HG03060 (cell line): ENCODE data around the gene PRKAR2B.
"Not testable (repeated sequence)": the region's sequence is repeated elsewhere in the genome, so short reads cannot be mapped to it uniquely, and the experiment has no call there.

ENCODE experiments used
- ATAC-seq: cut with Tn5 transposase; IDR thresholded peaks from one replicate; pipeline ENCODE4 v1.9.1; 2021; ENCODE audit warnings: low read depth, moderate number of reproducible peaks; ENCODE audit not compliant: unreplicated experiment

The PRKAR2B gene

GRCh38 chr7:107075863-107076574 is 31.5 kb downstream of the PRKAR2B start:
- no peak for ATAC-seq

GRCh38 chr7:107076781-107077698 is 32.5 kb downstream of the PRKAR2B start:
- no peak for ATAC-seq

- ATAC-seq: no peak
Observed at GRCh38 chr7:107077699-107078516, 33.4 kb downstream of the PRKAR2B start.

- ATAC-seq: no peak
Observed at GRCh38 chr7:107078517-107078966, 34.0 kb downstream of the PRKAR2B start.

- ATAC-seq: no peak
Observed at GRCh38 chr7:107079212-107079940, 34.9 kb downstream of the PRKAR2B start.

GRCh38 chr7:107080099-107080505 is 35.6 kb downstream of the PRKAR2B start:
- no peak for ATAC-seq

GRCh38 chr7:107080533-107080932 is 36.0 kb downstream of the PRKAR2B start:
- ATAC-seq: no peak

- ATAC-seq: no peak
Observed at GRCh38 chr7:107085180-107085579, 40.7 kb downstream of the PRKAR2B start.

- no peak for ATAC-seq
Observed at GRCh38 chr7:107089627-107090026, 45.1 kb downstream of the PRKAR2B start.

GRCh38 chr7:107090457-107090856 is 46.0 kb downstream of the PRKAR2B start:
- ATAC-seq: no peak

- ATAC-seq: no peak
Observed at GRCh38 chr7:107091306-107091705, 46.8 kb downstream of the PRKAR2B start.

- not testable (repeated sequence) for ATAC-seq
Observed at GRCh38 chr7:107093671-107094070, 49.2 kb downstream of the PRKAR2B start.

GRCh38 chr7:107099154-107099553 is 54.6 kb downstream of the PRKAR2B start:
- ATAC-seq: not testable (repeated sequence)

- ATAC-seq: no peak
Observed at GRCh38 chr7:107100824-107101223, 56.3 kb downstream of the PRKAR2B start.

- ATAC-seq: no peak
Observed at GRCh38 chr7:107103369-107103768, 58.9 kb downstream of the PRKAR2B start.

GRCh38 chr7:107104801-107105200 is 60.3 kb downstream of the PRKAR2B start:
- ATAC-seq: no peak

- no peak for ATAC-seq
Observed at GRCh38 chr7:107105591-107106245, 61.2 kb downstream of the PRKAR2B start.

GRCh38 chr7:107108793-107109371 is 64.4 kb downstream of the PRKAR2B start:
- no peak for ATAC-seq

- no peak for ATAC-seq
Observed at GRCh38 chr7:107109955-107110354, 65.5 kb downstream of the PRKAR2B start.
